AG09309 (cell line): ENCODE measurements around the gene MLIP.

ENCODE experiments used
- DNase-seq: peaks from one replicate; pipeline ENCODE4 v3.0.0-alpha.2; 2010; ENCODE audit warnings: low read depth
- H3K4me3 ChIP-seq: 2 replicates; pipeline ENCODE4 v1.5.1; 2011; ENCODE audit warnings: mild to moderate bottlenecking, low read depth, low read length, moderate library complexity; ENCODE audit not compliant: control insufficient read depth
- TF ChIP-seq, protein P1 (sequence below): IDR thresholded peaks from 2 replicates; pipeline ENCODE4 v1.5.1; 2011; ENCODE audit warnings: mild to moderate bottlenecking, low read depth, low read length, inconsistent platforms; ENCODE audit not compliant: insufficient read depth, control insufficient read depth; ENCODE audit errors: missing control alignments

MLIP gene

DNA sequence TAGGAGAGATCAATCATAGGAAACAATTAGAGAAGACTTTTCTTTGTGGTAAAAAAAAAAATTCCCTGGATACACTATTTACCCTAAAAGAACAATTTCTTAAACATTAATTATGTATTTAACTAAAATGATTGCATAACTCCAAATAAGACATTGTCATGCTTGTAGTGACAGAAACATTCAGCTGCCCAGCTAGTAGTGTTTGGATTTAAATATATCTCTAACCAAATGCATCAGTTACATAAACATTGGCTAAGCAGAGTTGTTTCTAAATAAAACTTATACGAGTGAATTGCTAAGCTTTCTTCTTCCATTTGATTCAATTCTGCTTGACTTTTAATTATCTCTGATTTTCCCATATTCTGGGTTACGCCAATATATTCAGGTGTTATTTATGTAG lies 23.7 kb downstream of the MLIP start:
- TF ChIP-seq, protein P1, sequence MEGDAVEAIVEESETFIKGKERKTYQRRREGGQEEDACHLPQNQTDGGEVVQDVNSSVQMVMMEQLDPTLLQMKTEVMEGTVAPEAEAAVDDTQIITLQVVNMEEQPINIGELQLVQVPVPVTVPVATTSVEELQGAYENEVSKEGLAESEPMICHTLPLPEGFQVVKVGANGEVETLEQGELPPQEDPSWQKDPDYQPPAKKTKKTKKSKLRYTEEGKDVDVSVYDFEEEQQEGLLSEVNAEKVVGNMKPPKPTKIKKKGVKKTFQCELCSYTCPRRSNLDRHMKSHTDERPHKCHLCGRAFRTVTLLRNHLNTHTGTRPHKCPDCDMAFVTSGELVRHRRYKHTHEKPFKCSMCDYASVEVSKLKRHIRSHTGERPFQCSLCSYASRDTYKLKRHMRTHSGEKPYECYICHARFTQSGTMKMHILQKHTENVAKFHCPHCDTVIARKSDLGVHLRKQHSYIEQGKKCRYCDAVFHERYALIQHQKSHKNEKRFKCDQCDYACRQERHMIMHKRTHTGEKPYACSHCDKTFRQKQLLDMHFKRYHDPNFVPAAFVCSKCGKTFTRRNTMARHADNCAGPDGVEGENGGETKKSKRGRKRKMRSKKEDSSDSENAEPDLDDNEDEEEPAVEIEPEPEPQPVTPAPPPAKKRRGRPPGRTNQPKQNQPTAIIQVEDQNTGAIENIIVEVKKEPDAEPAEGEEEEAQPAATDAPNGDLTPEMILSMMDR, result no peak
- DNase-seq, result no peak
- H3K4me3 ChIP-seq, result no peak overlapping the region

DNA sequence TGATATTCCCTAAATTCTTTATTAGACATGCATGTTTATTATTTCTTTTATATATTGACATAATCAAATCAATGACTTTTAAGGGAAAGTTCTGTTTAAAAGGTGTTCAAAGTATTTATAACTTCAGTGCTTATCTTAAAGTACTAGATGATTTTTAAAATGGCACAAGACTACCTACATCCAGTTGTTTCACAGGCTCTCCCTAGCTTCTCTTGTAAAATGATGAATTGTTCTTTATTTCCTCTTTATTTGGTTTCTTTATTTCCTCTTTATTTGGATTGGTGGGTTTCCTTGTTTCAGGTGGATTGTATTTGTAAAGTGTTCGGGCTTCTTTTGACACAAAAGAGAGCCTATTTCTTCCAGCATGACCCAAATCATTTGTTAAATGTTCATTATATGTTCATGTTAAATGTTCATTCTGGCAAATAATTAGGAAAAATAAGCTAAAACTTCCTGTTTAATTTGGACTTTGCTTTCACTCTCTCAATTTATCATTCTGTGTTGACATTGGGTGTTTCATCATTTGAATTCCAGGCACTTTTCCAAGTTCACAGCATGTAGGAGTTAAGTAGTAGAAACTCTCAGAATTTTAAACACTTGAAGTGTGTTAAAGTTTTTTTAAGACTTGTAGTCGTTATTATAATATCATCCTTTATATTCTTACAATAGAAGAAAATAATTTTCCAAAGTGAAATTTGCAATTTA lies 24.6 kb downstream of the MLIP start:
- H3K4me3 ChIP-seq, result no peak overlapping the region
- TF ChIP-seq, protein P1, result no peak
- DNase-seq, result peak; percentile 24

DNA sequence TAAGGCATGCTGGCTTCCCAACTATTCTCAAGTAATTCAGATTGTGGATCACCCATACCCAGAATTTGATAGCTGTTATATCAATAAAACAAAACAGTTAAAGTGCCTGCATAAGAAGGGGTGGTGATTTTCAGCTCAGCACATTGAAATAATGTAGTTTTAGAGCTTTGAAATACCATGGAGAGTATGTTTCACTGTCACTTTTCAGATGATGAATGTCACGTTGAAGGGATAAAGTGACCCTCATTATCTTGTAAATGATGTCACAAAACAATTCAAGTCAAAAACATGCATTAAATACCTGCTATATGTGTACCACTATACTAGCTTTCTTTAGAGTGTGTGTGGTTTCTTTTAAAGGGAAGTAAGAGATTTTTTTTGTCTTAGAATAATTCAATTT lies 27.6 kb downstream of the MLIP start:
- TF ChIP-seq, protein P1, result no peak
- no peak overlapping the region for H3K4me3 ChIP-seq
- DNase-seq, result no peak

DNA sequence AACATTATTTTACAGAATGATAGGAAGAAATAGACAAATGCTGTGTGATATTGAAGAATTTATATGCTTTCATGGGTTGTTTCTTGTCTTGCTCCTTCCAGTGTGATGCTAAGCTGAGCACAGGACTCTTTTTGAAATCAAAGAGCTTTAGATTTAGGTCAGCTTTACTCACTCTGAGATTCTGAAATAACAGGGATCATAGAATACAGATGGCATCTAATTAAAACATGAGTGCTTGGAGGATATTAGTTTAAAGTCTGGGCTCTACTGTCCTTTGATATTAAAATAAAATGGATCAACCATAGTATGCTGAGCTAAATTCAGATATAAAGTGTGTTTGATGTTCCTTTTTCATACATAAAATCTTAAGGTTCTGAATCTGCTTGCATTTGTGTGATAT lies 29.6 kb downstream of the MLIP start:
- no peak for DNase-seq
- TF ChIP-seq, protein P1, result no peak
- H3K4me3 ChIP-seq, result no peak overlapping the region

DNA sequence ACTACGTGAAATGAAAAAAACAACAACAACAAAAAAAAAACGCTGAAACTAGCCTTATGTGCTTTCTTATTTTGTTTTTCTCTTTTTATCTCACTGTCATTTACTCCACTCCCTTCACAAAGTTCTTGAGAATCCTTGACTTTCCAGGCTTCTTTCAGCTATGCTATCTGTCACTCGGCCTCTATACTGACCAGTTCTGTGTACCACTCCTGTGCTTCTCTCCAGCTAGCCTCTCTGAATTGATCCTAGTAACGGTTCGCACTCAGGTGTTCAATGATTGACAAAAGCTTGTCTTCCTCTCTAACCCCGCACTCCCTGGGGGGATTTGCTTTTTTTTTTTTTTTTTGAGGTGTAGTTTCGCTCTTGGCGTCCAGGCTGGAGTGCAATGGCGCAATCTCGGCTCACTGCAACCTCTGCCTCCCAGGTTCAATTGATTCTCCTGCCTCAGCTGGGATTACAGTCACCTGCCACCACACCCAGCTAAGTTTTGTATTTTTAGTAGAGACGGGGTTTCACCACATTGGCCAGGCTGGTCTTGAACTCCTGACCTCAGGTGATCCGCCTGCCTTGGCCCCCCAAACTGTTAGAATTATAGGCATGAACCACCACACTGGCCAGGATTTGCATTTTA lies 31.8 kb downstream of the MLIP start:
- no peak overlapping the region for H3K4me3 ChIP-seq
- TF ChIP-seq, protein P1, result no peak
- DNase-seq, result no peak

DNA sequence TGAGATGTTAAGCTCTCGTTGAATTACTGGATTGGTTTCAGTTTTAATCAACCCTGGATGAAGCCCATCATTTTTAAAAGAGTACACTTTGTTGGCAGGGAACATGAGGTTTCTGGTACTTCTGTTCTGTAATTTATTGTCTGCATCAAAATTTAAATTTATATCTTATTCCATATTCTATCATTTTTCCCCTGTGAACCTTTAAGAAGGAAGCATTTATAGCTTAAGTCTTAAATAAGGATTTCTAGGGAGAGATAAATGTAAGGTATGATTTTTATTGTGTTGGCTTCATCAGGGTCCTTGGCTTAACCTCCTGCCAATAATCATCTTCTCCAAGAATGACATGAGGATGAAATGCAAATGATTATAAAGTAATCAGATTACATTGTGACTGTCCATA lies 40.6 kb downstream of the MLIP start:
- no peak for DNase-seq
- TF ChIP-seq, protein P1, result no peak
- H3K4me3 ChIP-seq, result no peak overlapping the region
